ENCODE measurements around the gene P3H1.

- TF ChIP-seq FOSL1 (IDR thresholded peaks at IDR 0.05; ENCODE audit: low read depth) (no peak), ELF1 (IDR thresholded peaks at IDR 0.05; ENCODE audit: borderline replicate concordance, low read depth) (no peak), RAD21 (IDR thresholded peaks at IDR 0.05; ENCODE audit: low read depth) (no peak), POLR2A (IDR thresholded peaks at IDR 0.05; ENCODE audit: borderline replicate concordance, extremely low read depth, insufficient read depth, insufficient read length) (no peak), YY1 (IDR thresholded peaks at IDR 0.05; ENCODE audit: extremely low read depth, insufficient replicate concordance, low read depth, low read length) (no peak), ZFX (IDR thresholded peaks at IDR 0.05) (no peak), POLR2AphosphoS5 (IDR thresholded peaks at IDR 0.05; ENCODE audit: low read depth, low read length) (no peak), SIN3A (IDR thresholded peaks at IDR 0.05; ENCODE audit: low read depth) (no peak), ZNF274 (IDR thresholded peaks at IDR 0.05; ENCODE audit: low read depth, low read length) (no peak), ZBTB33 (IDR thresholded peaks at IDR 0.05; ENCODE audit: extremely low read depth, insufficient replicate concordance, low read length) (no peak), EZH2 (IDR thresholded peaks at IDR 0.05) (no peak)
- TF ChIP-seq, protein P1, sequence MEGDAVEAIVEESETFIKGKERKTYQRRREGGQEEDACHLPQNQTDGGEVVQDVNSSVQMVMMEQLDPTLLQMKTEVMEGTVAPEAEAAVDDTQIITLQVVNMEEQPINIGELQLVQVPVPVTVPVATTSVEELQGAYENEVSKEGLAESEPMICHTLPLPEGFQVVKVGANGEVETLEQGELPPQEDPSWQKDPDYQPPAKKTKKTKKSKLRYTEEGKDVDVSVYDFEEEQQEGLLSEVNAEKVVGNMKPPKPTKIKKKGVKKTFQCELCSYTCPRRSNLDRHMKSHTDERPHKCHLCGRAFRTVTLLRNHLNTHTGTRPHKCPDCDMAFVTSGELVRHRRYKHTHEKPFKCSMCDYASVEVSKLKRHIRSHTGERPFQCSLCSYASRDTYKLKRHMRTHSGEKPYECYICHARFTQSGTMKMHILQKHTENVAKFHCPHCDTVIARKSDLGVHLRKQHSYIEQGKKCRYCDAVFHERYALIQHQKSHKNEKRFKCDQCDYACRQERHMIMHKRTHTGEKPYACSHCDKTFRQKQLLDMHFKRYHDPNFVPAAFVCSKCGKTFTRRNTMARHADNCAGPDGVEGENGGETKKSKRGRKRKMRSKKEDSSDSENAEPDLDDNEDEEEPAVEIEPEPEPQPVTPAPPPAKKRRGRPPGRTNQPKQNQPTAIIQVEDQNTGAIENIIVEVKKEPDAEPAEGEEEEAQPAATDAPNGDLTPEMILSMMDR (IDR thresholded peaks at IDR 0.05 in 2 of 3, conservative IDR thresholded peaks at IDR 0.05 in 1 of 3; ENCODE audit: borderline replicate concordance in 1 of 3, insufficient read depth in 1 of 3, low read depth in 2 of 3, low read length in 2 of 3) = no peak
- TF ChIP-seq, protein P2, sequence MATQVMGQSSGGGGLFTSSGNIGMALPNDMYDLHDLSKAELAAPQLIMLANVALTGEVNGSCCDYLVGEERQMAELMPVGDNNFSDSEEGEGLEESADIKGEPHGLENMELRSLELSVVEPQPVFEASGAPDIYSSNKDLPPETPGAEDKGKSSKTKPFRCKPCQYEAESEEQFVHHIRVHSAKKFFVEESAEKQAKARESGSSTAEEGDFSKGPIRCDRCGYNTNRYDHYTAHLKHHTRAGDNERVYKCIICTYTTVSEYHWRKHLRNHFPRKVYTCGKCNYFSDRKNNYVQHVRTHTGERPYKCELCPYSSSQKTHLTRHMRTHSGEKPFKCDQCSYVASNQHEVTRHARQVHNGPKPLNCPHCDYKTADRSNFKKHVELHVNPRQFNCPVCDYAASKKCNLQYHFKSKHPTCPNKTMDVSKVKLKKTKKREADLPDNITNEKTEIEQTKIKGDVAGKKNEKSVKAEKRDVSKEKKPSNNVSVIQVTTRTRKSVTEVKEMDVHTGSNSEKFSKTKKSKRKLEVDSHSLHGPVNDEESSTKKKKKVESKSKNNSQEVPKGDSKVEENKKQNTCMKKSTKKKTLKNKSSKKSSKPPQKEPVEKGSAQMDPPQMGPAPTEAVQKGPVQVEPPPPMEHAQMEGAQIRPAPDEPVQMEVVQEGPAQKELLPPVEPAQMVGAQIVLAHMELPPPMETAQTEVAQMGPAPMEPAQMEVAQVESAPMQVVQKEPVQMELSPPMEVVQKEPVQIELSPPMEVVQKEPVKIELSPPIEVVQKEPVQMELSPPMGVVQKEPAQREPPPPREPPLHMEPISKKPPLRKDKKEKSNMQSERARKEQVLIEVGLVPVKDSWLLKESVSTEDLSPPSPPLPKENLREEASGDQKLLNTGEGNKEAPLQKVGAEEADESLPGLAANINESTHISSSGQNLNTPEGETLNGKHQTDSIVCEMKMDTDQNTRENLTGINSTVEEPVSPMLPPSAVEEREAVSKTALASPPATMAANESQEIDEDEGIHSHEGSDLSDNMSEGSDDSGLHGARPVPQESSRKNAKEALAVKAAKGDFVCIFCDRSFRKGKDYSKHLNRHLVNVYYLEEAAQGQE (IDR thresholded peaks at IDR 0.05; ENCODE audit: low read depth) = no peak
- TF ChIP-seq, protein P3, sequence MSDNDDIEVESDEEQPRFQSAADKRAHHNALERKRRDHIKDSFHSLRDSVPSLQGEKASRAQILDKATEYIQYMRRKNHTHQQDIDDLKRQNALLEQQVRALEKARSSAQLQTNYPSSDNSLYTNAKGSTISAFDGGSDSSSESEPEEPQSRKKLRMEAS (IDR thresholded peaks at IDR 0.05) = no peak
Measured at GRCh38 chr1:42748021-42748420, 18.8 kb downstream of the P3H1 start.

Data from HCT116 (cell line).